ENCODE results near the gene MYO1D.

Gene MYO1D

DNA sequence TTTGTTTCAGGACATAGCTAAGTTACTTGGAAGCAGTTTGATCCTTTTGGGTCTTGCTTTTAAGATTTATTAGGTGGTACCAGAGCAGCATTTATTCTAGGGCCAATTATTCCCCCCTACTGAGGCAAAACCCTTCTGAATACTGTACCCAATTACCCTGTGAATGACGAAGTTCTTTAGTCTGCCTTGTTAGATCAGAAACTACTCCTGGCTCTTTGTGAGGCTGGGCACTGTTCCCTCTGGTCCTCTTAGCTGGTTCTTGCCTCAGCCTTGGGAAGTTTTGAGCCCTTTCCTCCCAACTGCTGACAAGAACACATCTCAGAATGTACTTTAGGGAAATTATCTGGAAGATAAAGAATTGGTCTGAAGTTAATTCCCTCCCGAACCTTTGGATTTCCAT, 274.5 kb downstream of the MYO1D start:
- H4K8ac ChIP-seq (ENCODE audit: low read depth, low read length): no peak overlapping the region
- no peaks in the 10 kb centered on the region for H3K79me1 ChIP-seq (ENCODE audit: low read depth, low read length)
- no peaks in the 10 kb centered on the region for H3K4me1 ChIP-seq (ENCODE audit: control insufficient read depth in 2 of 2, insufficient read depth in 1 of 2, low read depth in 1 of 2, low read length in 2 of 2)
- no peak overlapping the region for H3K4me2 ChIP-seq (ENCODE audit: insufficient read depth, low read length, poor library complexity, severe bottlenecking)
- H2BK12ac ChIP-seq (ENCODE audit: low read length): no peak overlapping the region
- H3K14ac ChIP-seq (ENCODE audit: low read length): no peak overlapping the region
- H2AFZ ChIP-seq (ENCODE audit: low read length): no peak overlapping the region
- H3K36me3 ChIP-seq (replicated peaks in 1 of 2; ENCODE audit: control insufficient read depth in 2 of 2, insufficient read depth in 2 of 2, low read length in 2 of 2): no peaks in the 10 kb centered on the region
- H2BK15ac ChIP-seq (ENCODE audit: low read length): no peak overlapping the region
- no CpG with 5 or more reads among the region's 2 CpGs for WGBS, 2 donors (ENCODE audit: extremely low coverage in 2 of 2, insufficient read length in 2 of 2, insufficient replicate concordance in 1 of 2)
- H3K9ac ChIP-seq (ENCODE audit: low read depth, low read length, poor library complexity): no peak overlapping the region
- no peak overlapping the region for H4K91ac ChIP-seq (ENCODE audit: low read depth, low read length, poor library complexity)
- H2BK5ac ChIP-seq (ENCODE audit: low read length): no peak overlapping the region
- H3K27ac ChIP-seq (replicated peaks; ENCODE audit: low read length): no peak overlapping the region
- no peak overlapping the region for H3K4ac ChIP-seq (ENCODE audit: low read length)
- H3K27me3 ChIP-seq (ENCODE audit: control insufficient read depth in 3 of 3, insufficient read depth in 3 of 3, low read depth in 1 of 3, low read length in 3 of 3): no peaks in the 10 kb centered on the region
- no peak overlapping the region for H3K18ac ChIP-seq (ENCODE audit: low read length)
- no peak overlapping the region for H2BK120ac ChIP-seq (ENCODE audit: low read depth, low read length)
- H3K23ac ChIP-seq (ENCODE audit: low read depth, low read length, poor library complexity): no peak overlapping the region
- H3K4me3 ChIP-seq (ENCODE audit: low read length in 2 of 2): no peak overlapping the region
- no peak overlapping the region for H2AK5ac ChIP-seq (ENCODE audit: low read depth, low read length)
- no peaks in the 10 kb centered on the region for H3K9me3 ChIP-seq (replicated peaks in 1 of 2; ENCODE audit: control insufficient read depth in 2 of 2, insufficient read depth in 1 of 2, low read depth in 1 of 2, low read length in 2 of 2)
- DNase-seq (ENCODE audit: low spot score): no peak

- Histone ChIP-seq H2AFZ (ENCODE audit: low read length) (no peak overlapping the region), H3K27ac (replicated peaks; ENCODE audit: low read length) (no peak overlapping the region), H3K36me3 (replicated peaks in 1 of 2; ENCODE audit: control insufficient read depth in 2 of 2, insufficient read depth in 2 of 2, low read length in 2 of 2) (no peaks in the 10 kb centered on the region), H3K9ac (ENCODE audit: low read depth, low read length, poor library complexity) (no peak overlapping the region), H2BK5ac (ENCODE audit: low read length) (no peak overlapping the region), H4K8ac (ENCODE audit: low read depth, low read length) (no peak overlapping the region), H3K79me1 (ENCODE audit: low read depth, low read length) (no peaks in the 10 kb centered on the region), H2BK15ac (ENCODE audit: low read length) (no peak overlapping the region), H3K4ac (ENCODE audit: low read length) (no peak overlapping the region), H3K23ac (ENCODE audit: low read depth, low read length, poor library complexity) (no peak overlapping the region), H2BK120ac (ENCODE audit: low read depth, low read length) (no peak overlapping the region), H3K9me3 (replicated peaks in 1 of 2; ENCODE audit: control insufficient read depth in 2 of 2, insufficient read depth in 1 of 2, low read depth in 1 of 2, low read length in 2 of 2) (no peaks in the 10 kb centered on the region), H3K4me1 (ENCODE audit: control insufficient read depth in 2 of 2, insufficient read depth in 1 of 2, low read depth in 1 of 2, low read length in 2 of 2) (no peaks in the 10 kb centered on the region), H4K91ac (ENCODE audit: low read depth, low read length, poor library complexity) (no peak overlapping the region), H3K4me3 (ENCODE audit: low read length in 2 of 2) (no peak overlapping the region), H3K4me2 (ENCODE audit: insufficient read depth, low read length, poor library complexity, severe bottlenecking) (no peak overlapping the region), H3K27me3 (ENCODE audit: control insufficient read depth in 3 of 3, insufficient read depth in 3 of 3, low read depth in 1 of 3, low read length in 3 of 3) (no peaks in the 10 kb centered on the region), H2BK12ac (ENCODE audit: low read length) (no peak overlapping the region), H2AK5ac (ENCODE audit: low read depth, low read length) (no peak overlapping the region), H3K14ac (ENCODE audit: low read length) (no peak overlapping the region), H3K18ac (ENCODE audit: low read length) (no peak overlapping the region)
- DNase-seq (ENCODE audit: low spot score): no peak
- no CpG with 5 or more reads among the region's 2 CpGs for WGBS, 2 donors (ENCODE audit: extremely low coverage in 2 of 2, insufficient read length in 2 of 2, insufficient replicate concordance in 1 of 2)
Measured at GRCh38 chr17:32601866-32602265, 275.1 kb downstream of the MYO1D start.

DNA sequence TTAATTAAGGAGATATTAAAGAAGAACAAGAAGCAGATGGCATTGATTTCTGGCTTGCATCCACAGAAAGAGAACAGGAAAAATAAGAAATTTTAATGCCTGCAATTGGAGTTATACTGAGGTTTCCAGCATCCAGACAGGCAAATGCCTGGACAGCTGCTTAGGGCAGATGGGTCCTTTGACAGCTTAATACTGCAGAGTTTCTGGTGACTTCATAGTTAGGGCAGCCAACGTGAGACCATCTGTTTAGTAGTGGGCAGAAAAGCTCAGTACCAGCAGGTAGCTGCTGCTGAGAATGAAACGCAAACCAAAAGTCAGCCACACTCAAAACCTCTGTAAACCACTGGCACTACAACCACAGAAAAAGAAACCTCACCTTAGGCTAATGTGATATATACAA, 280.3 kb downstream of the MYO1D start:
- Histone ChIP-seq H3K4ac (ENCODE audit: low read length) (no peak overlapping the region), H3K9me3 (replicated peaks in 1 of 2; ENCODE audit: control insufficient read depth in 2 of 2, insufficient read depth in 1 of 2, low read depth in 1 of 2, low read length in 2 of 2) (no peaks in the 10 kb centered on the region), H3K9ac (ENCODE audit: low read depth, low read length, poor library complexity) (no peak overlapping the region), H2BK5ac (ENCODE audit: low read length) (no peak overlapping the region), H2AK5ac (ENCODE audit: low read depth, low read length) (no peak overlapping the region), H3K4me3 (ENCODE audit: low read length in 2 of 2) (no peak overlapping the region), H3K27ac (replicated peaks; ENCODE audit: low read length) (no peak overlapping the region), H3K4me1 (ENCODE audit: control insufficient read depth in 2 of 2, insufficient read depth in 1 of 2, low read depth in 1 of 2, low read length in 2 of 2) (peaks cover 0 to 4% of the 10 kb centered on the region in 2 donors), H3K36me3 (replicated peaks in 1 of 2; ENCODE audit: control insufficient read depth in 2 of 2, insufficient read depth in 2 of 2, low read length in 2 of 2) (no peaks in the 10 kb centered on the region), H3K27me3 (ENCODE audit: control insufficient read depth in 3 of 3, insufficient read depth in 3 of 3, low read depth in 1 of 3, low read length in 3 of 3) (no peaks in the 10 kb centered on the region), H3K23ac (ENCODE audit: low read depth, low read length, poor library complexity) (no peak overlapping the region), H2BK120ac (ENCODE audit: low read depth, low read length) (no peak overlapping the region), H4K8ac (ENCODE audit: low read depth, low read length) (no peak overlapping the region), H3K14ac (ENCODE audit: low read length) (no peak overlapping the region), H3K18ac (ENCODE audit: low read length) (no peak overlapping the region), H2BK15ac (ENCODE audit: low read length) (no peak overlapping the region), H3K4me2 (ENCODE audit: insufficient read depth, low read length, poor library complexity, severe bottlenecking) (no peak overlapping the region), H4K91ac (ENCODE audit: low read depth, low read length, poor library complexity) (no peak overlapping the region), H2AFZ (ENCODE audit: low read length) (peak overlapping the region; percentile 72), H2BK12ac (ENCODE audit: low read length) (no peak overlapping the region), H3K79me1 (ENCODE audit: low read depth, low read length) (no peaks in the 10 kb centered on the region)
- WGBS, 2 donors (ENCODE audit: extremely low coverage in 2 of 2, insufficient read length in 2 of 2, insufficient replicate concordance in 1 of 2): no CpG with 5 or more reads among the region's 2 CpGs
- DNase-seq (ENCODE audit: low spot score): no peak

DNA sequence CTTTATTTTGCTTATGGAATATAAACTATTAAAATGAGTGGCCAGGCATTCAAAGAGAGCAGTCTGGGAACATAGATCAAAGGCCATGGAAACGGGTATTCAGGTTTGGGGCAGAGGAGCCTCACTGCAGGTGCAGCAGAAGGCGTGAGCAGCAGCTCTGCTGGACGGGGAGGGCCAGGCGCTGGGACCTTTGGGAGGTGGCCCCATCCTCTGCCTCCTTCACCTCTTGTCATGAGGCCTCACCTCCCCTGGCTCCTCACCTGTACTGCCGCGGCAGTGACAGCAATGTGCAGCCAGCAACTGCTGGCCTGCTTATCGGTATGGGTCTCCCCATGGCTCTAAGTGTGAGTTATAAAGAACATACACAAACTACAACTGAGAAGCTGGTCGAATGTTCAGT, 280.7 kb downstream of the MYO1D start:
- Histone ChIP-seq H3K36me3 (replicated peaks in 1 of 2; ENCODE audit: control insufficient read depth in 2 of 2, insufficient read depth in 2 of 2, low read length in 2 of 2) (no peaks in the 10 kb centered on the region), H3K9ac (ENCODE audit: low read depth, low read length, poor library complexity) (no peak overlapping the region), H3K14ac (ENCODE audit: low read length) (no peak overlapping the region), H3K79me1 (ENCODE audit: low read depth, low read length) (no peaks in the 10 kb centered on the region), H4K8ac (ENCODE audit: low read depth, low read length) (no peak overlapping the region), H2BK5ac (ENCODE audit: low read length) (no peak overlapping the region), H2AFZ (ENCODE audit: low read length) (peak overlapping the region; percentile 72), H2BK15ac (ENCODE audit: low read length) (no peak overlapping the region), H3K27ac (replicated peaks; ENCODE audit: low read length) (no peak overlapping the region), H3K4ac (ENCODE audit: low read length) (no peak overlapping the region), H3K27me3 (ENCODE audit: control insufficient read depth in 3 of 3, insufficient read depth in 3 of 3, low read depth in 1 of 3, low read length in 3 of 3) (no peaks in the 10 kb centered on the region), H3K4me1 (ENCODE audit: control insufficient read depth in 2 of 2, insufficient read depth in 1 of 2, low read depth in 1 of 2, low read length in 2 of 2) (peaks cover 0 to 4% of the 10 kb centered on the region in 2 donors), H4K91ac (ENCODE audit: low read depth, low read length, poor library complexity) (no peak overlapping the region), H2AK5ac (ENCODE audit: low read depth, low read length) (peak overlapping the region; percentile 24), H3K18ac (ENCODE audit: low read length) (peak overlapping the region; percentile 46), H3K4me3 (ENCODE audit: low read length in 2 of 2) (no peak overlapping the region), H2BK120ac (ENCODE audit: low read depth, low read length) (no peak overlapping the region), H2BK12ac (ENCODE audit: low read length) (no peak overlapping the region), H3K9me3 (replicated peaks in 1 of 2; ENCODE audit: control insufficient read depth in 2 of 2, insufficient read depth in 1 of 2, low read depth in 1 of 2, low read length in 2 of 2) (no peaks in the 10 kb centered on the region), H3K4me2 (ENCODE audit: insufficient read depth, low read length, poor library complexity, severe bottlenecking) (no peak overlapping the region), H3K23ac (ENCODE audit: low read depth, low read length, poor library complexity) (no peak overlapping the region)
- DNase-seq (ENCODE audit: low spot score): no peak
- no CpG with 5 or more reads among the region's 8 CpGs for WGBS, 2 donors (ENCODE audit: extremely low coverage in 2 of 2, insufficient read length in 2 of 2, insufficient replicate concordance in 1 of 2)
